Umbilical cord (tissue), 2 donors: Measurements from ENCODE around the gene SYN1. TPM values are rescaled to one million over a fixed set of nuclear protein-coding genes. Genes with fewer than 3 reads are reported as not detected.
"Not testable (repeated sequence)": the region's sequence is repeated elsewhere in the genome, so short reads cannot be mapped to it uniquely, and the experiment has no call there.

Experiments used
- DNase-seq: peaks from one replicate; pipeline ENCODE4 v3.0.0-alpha.2; 2015; ENCODE audit warnings: low spot score
- total RNA-seq: library from RNA; depleted of rRNA; stranded (reverse); fragments of >200 nt; gene quantifications from one replicate; pipeline ENCODE4 v1.2.3, GENCODE V29; 2014; ENCODE audit warnings: low replicate concordance; ENCODE audit not compliant: insufficient read depth

SYN1 gene
- total RNA-seq, 1 donor from 2014 or later, result not detected

DNA sequence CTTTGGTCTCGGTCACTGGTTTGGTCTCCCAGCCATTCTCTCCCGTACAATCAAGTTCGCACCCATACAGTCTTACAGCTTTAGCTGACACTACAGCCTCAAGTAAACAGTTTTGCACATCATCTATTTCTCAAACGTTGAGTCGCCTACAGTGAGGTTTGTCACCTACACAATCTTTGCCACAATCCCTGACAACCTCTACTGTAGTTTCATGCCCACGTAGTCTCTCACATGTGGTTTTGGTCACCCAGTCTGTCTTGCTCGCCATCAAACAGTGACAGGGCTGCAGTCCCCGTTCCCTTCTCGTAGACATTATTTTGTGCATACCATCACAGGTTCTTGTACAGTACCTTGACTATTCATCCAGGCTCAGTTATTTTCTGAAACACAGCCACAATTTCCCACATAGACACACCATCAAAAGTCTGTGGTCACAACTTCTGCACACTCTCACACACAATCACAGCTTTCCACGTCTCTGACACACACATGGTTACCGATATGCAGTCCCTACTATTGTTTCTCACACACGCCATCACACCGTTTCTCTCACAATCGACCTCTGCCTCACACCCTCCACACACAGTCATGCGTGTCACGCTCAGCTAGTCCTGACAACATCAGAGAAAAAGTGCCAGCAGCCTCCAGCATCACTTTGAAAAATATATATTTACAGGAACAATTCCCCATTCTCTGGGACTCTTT lies 15.4 kb upstream of the SYN1 start:
- no peak for DNase-seq

DNA sequence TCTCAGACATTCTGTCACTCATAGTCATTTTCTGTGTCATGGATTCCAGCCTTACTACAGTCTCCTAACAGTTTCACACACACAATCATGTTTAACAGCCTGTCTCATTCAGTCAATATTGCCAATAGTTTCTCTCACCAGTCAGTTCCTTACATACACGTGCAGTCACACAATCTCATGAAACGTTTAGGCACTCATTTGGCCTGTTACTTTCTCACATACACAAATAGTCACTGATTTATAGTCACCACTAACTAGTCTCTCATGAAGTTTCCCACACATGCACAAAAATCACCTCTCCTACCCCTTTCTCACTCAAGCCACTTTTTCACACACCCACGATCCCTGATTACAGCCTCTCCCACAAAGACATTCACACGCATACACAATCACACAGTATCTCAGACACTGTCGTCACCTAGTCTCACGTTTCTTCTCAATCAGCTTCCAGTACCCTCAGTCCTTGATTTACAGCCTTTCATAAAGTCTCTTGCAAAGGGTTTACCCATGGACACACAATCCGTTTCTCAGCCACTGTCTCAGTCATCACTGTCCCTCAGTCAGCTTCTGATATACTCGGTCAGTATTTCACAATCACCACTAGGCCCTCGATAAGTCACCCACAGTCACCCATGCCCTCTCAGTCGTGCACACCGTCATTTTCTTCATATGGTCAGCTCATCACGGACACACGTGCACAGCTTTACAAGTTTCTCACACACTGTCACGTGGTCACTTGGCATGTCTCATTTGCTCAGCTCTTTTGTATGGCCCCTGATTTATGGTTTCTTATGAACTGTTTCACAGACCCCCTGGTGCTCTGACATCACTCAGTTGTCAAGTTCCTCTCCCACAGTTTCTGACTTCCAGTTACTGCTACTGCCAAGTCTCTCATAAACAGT lies 14.3 kb upstream of the SYN1 start:
- no peak for DNase-seq

DNA sequence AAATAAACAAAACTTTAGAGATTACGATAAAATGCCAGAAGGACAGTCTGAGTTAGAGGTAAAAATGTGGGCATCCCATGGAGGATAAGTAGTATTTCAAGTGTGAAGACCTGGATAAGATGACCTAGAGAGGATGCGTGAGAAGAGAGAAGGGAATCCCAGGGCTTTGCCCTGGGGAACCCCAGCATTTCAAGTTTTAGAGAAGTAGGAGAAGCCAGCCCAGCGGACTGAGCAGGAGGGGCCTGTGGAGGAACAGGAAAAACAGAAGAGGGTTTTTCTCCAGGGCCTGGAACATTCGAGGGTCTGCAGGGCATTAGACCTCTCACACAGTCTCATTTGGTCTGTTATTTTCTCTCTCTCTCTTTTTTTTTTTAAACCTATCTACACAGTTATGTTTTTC lies 13.0 kb upstream of the SYN1 start:
- DNase-seq, result no peak

DNA sequence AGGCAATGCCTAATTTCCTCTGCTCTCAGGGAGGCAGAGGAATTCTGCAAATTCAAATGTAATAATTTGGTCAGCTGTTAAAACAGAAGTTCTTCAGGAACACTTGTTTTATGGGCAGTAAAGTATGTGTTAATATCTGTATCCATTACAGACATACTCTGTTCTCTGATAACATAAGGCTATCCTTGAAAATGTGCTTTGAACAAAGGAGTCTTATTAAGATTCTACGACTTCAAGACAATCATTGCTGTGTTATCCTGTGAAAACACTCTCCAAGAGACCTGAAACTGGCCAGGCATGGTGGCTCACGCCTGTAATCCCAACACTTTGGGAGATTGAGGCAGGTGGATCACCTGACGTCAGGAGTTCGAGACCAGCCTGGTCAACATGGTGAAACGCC lies 12.0 kb upstream of the SYN1 start:
- no peak for DNase-seq

DNA sequence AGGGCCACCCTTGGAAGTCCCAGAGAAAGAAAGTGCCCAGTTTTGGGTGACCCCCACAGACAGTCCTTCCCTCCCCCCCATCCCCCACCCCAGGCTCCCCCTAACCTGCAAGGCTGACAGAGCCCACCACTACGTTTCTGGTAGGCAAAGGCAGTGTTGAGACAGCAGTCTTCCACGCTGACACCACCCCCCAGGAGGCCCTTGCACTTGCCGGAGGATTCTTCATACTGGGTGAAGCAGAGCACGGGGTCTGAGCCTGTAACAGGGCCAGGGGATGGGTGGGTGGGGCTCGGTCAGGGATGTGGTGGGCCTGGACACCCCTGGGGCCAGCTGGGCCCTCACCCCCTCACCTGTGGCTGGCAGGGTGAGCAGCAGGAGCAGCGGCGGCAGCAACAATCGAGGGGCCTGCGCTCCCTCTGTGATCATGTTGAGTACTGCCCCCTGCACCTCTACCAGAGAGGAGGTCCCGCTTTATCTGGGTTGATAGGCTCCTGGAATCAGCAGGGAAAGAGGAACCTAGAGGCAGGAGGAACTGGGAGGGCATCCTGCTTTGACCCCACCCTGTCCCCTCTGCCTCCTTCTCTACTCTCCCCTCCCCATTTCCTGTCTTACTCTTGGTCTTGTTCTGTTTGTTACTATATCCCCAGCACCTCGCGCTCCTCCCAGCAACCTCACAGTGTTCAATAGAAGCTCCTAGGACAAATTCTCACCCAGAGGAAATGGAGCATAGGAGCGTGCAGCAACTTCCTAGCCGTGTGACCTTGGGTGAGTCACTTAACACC lies 10.0 kb upstream of the SYN1 start, which contains the start of gene CFP:
CFP (minus strand) TSS at position 512 of the 782 bp plus-strand sequence; CDS start at position 426, 86 bp downstream.
- DNase-seq, result no peak

DNA sequence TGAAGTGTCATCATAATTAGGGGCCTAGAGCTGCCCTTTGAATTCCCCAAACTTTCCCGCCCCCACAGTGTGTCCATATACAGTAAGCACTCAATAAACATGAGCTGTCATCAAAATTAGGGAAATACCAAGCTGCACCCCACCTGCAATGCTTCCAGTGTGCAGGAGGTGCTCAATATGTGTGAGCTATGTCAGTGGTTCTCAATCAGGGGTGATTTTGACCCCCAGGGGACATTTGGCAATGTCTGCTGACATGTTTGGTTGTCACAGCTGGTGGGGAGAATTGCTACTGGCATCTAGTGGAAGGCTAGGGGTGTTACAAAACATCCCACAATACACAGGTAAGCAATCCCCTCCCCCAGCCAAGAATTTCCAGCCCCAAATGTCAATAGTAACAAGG lies 9.3 kb upstream of the SYN1 start:
- DNase-seq, result no peak

DNA sequence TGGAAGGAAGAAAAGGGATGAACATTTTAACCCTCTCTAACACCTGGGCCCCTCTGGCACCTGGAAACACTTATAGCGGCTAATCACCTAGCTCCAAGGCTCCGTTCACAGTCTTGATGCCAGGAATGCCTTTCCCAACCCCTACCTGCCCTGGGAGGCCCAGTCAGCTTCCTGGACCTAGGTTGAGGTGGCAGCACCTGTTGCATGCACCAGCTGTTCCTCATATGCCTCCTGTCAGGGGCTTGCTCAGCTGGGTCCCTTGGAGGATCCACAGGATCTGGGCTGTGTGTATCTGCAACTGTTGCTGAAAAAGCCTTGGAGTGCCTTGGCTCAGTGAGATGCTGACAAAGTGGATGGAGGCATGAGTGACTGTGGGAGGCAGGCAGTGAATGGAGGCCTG lies 5.7 kb upstream of the SYN1 start:
- no peak for DNase-seq

DNA sequence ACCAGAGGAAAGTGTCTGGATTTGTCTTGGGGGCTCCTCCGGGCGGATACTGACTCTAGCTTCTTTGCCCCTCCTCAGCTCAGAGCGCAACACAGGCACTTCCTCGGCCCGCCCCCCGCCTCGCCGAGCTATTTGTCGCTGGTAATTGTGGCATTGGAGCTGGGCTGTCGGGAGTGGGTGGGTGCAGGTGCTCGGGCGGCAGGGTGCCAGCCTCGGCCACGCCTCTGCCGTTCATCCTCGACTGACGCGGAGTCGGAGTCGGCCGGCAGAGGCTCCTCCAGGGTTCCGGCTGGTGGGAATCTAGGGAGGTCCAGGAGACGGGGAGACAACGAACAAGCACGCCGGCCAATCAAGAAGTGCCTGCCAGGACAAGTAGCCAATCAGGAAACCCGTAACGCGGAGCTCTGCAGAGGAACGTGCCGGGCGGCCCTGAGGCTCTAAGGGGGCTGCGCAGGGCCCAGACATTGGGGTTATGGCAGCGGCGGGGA lies 3.9 kb upstream of the SYN1 start:
- DNase-seq, result peak; percentile 74

DNA sequence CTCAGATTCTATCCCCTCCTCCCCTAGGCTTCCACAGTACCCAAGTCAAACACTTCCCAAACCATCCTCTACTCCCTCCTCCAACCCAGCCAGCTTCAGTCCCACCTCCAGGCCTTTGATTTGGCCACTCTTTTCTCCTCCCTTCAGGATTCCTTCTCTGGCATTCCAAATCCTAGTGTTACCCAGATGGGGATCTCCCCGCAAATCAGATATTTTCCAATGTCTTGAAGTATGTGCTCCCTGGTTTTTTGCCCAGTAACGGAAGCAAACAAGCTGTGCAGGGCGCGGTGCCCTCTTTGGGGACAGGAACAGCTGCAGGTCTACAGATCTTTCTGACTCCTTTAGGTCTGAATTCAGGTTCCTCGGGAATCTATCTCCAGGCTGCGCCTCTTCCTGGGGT lies 2.2 kb upstream of the SYN1 start:
- no peak for DNase-seq

DNA sequence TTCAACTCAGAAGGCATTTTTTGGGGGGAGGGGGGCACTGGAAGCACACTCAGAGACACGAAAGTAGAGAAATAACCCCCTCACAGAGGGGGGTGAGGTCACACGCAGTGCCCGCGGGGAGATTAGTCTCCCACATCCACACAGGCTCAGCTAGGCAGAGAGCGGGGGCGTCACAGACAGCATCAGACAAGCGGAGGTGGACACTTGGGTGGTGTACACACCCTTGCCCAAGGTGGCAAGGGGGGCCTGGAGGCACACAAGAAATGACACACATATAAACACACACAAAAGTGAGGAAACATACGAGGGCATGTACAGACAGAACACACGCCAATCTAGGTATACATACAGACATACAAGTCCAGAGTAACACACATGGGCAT lies 637 bp upstream of the SYN1 start:
- DNase-seq, result no peak

DNA sequence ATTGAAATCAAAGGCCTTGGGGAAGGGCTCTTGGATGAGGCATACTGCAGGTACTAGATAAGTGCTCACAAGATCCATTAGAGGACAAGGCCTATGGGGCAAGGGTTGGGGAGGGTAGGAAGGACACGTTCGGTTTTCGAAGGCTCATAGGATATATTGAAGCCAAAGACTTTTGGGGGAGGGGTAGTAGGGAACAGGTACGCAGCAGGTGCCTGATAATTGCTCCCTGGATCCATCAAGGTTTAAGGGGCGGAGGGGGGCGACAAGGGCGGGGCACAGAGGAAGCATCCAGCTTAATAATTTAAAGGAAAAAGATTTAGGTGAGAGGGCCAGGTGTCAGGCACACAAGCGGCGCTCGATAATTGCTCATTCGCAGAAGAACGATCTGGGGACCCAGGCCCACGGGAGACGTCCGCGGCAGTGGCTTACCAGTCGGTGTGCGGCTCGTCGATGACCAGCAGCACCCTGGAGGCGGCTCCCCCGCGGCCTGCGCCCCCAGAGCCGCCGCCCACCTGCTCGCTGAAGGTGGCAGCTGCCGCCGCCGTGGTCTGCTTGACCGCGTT lies 653 bp downstream of the SYN1 start:
- no peak for DNase-seq

DNA sequence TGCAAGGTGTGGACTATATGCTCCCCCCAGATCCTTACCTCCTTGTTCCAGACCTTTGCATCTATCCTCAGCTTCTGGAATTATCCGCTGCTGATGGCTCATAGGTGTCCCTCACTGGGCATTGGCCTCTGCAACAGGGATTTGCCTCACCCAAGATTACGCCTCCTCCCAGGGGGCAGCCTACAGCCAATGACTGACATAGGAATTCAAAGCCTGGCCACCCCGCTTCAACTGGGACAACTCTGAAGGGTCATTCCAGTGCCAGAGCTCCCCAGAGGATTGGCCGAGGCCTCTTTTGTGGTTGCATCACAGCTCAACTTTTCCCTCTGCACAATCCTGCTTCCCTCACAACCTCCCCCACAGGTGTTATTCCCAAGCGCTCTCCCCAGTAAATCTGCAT lies 5.0 kb downstream of the SYN1 start:
- no peak for DNase-seq

DNA sequence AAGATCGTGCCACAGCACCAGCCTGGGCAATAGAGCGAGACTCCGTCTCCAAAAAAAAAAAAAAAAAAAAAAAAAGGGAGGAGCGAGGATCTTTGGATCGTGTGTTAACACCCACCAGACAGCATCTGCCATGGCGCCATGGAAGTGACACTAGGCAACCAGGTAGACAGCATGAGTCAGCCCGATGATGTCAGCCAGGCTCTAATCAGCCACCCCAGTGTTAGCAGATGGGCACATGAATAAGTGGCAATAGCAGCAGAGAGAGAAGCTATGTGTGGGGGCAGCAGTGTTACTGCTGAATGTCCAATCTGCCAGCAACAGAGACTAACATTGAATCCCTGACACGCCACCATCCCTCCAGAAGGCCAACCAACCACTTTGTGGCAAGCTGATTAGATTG lies 6.6 kb downstream of the SYN1 start:
- no peak for DNase-seq

DNA sequence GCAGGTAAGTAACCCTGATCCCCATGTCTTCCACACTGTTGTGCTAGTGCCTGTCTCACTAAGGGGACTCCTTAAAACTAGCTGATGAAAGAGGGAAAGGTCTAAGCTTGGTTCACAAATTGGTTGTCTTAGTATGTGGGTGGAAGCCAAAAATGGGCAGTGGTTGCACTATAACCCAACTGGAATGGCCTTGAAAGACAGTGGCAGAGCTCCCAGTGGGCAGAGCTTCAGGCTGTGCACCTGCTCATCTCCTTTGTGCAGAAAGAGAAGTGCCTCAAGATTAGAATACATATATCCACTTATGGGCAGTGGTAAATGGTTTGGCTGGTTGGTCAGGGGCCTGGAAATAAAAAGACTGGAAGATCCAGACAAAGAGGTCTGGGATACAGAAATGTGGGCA lies 7.2 kb downstream of the SYN1 start:
- no peak for DNase-seq

DNA sequence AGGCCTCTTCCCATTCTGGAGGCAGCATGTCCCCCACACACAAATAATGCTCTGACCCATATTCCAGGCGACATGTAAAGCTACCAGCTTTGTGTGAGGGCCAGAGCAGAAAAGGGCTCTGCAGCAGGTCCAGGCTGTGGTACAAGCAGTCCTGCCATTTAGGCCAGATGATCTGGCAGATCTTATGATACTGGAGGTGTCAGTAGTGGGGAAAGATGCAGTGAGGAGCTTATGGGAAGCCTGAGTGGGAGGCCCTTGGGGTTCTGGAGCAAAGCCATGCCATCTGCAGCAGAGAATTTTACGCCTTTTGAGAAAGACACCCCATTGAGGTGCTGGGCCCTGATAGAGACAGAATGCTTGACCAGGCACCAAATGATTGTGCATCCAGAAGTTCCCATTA lies 7.7 kb downstream of the SYN1 start:
- DNase-seq, result no peak

DNA sequence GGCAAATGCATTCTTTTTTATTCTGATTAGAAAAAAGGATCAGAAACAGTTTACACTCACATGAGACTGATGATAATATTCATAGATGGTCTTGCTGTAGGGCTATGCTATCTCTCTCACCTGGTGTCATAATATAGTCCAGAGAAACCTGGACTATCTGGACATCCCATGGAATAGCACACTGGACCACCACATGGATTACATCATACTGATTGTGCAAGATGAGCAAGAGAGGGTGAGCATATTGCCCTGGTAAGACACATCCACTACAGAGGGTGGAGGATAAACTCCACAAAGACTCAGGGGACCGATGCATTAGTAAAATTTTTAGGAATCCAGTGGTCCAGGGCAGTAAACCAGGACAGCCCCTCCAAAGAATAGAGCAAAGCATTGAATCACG lies 8.2 kb downstream of the SYN1 start:
- DNase-seq, result no peak

DNA sequence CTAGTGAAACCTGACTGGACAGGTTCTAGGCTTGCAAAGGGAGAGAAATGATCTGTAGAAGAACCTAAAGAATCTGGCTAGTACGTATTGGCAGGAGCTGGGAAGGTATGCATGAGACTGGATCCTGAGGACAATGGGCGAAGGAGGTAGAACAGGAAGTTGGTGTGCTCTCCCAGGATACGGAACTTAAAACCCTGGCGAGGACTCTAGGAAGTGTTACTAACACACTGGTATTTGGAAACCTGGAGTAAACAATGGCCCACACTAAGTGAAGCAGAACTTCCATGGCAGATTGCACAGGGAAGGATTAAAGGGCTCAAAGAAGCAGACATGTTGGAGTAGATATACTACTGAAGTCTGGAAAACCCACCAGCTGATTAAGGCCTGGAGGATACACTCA lies 9.1 kb downstream of the SYN1 start:
- no peak for DNase-seq

DNA sequence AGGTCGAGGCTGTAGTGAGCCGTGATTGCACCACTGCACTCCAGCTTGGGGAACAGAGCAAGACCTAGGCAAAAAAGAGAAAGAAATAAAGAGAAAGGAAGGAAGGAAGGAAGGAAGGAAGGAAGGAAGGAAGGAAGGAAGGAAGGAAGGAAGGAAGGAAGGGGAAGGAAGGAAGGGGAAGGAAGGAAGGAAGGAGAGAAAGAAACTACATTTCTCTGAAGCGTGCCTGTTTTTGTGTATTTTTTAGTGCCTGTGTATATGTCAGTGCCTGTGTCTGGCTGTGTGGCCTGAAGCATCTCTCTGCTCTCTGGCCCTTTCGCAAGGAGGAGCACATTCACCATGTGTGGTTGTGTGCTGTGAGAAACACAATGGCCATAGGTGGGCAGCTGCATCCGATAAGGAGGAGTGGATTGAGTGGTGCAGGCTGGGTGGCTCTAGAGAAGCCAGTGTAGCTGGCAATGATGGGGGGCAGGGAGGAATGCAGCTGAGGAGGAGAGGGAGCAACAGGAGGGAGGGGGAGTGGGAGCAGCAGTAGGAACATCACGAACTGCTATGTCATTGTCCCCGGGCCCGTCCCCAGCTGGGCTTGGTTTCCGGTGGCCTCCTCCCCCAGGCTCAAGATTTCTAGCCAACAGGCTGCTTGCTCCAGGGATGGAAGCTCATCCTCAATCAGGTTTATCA lies 11.4 kb downstream of the SYN1 start:
- no peak for DNase-seq

DNA sequence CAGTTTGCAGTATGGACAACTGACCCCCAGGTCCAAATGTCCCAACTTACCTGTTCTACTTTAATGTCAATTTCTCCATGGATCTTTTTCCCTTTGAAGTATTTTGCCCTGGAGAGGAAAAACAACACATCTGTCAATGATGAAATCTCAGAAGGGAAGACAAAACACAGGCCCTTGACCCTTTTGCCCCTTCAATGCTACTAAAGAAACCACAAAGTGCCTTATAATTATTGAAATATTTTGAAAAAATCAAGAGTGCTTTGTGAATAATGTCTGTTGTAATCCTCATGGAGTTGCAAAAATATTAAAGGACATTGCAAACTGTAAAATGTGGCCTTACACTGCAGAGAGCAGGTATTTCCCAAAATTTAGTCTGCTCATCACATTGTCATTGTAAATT lies 12.6 kb downstream of the SYN1 start:
- DNase-seq, result no peak

DNA sequence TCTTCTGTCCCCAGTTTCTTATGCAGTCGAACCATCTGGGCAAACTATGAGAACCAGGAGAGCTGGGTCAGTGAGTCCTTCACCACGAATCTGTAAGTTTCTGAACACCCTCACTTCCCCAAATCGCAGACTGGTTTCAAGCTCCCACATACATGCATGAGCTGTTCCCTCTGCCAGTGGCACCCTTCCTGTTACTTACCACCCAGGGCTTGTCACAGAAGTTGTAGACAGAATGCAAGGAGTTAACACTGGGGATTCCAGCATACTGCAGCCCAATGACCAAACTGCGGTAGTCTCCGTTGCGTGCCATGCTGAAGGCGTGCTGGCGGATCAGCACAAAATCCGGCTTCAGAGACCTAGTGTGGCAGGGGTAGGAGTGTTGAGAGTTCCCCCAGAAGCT lies 14.6 kb downstream of the SYN1 start:
- no peak for DNase-seq

DNA sequence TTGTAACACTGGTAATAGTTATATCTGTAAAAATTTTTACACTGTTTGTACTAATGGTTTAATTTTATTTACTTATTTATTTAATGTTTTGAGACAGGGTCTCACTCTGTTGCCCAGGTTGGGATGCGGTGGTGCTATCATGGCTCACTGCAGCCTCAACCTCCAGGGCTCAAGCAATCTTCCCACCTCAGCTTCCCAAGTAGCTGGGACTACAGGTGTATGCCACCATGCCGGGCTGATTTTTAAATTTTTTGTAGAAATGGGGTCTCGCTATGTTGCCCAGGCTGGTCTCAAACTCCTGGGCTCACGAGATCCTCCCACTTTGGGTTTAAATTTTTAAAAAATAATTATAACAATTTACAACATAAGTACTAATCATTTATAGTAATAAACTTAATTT lies 16.5 kb downstream of the SYN1 start:
- DNase-seq, result not testable (repeated sequence)
